Measurements from ENCODE around the gene ZDHHC5. TPM values are rescaled to one million over a fixed set of nuclear protein-coding genes. Genes with fewer than 3 reads are reported as not detected.

Gene ZDHHC5
- total and polyA plus RNA-seq, 2 of the 4 experiments (the other 2 are of a cell fraction), result 19.4 to 45.7 TPM

DNA sequence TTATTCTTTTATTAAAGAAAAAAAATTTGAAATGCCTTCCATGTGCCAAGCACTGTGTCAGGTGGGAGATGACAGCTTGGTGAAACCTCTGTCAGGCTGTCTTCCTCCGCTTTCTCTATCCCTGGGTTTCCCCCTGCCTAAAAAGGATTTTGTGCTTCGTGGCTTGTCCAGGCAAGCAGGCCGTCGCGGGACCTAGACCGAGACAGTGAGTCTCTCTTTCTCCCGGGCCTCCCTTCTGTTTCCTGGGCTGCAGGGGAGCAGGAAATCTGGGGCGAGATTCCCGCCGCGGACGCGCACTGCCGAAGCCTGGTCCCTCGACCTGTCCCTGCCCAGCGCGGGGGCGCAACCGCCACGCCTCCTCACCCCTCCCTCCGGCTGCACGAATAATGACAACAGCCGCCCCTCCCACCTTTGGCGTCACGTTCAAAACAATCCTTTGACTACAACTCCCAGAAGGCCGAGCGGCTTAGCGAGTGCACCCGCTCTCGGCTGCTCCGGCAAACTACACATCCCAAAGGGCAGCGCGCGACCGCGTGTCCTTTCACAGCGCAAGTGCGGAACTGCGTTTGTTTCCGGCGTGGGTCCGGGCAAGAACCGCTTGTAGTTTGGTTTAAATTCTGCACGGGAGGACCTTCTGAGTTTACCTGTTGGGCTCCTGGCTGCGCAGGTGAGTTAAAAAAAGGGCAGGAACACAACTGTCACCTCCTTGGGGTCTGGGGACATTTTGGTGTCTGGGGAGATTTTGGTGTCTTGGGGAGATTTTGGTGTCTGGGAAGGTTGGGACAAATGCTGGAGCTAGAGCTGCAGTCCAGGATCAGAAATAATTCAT lies 10.5 kb upstream of the ZDHHC5 start, which contains the start of gene CLP1:
TSS of gene CLP1 (plus strand) at position 569 of the 829 bp plus-strand sequence. CDS start 1,715 bp downstream, outside the sequence.
- no peaks in the 10 kb centered on the region for H3K27me3 ChIP-seq (ENCODE audit: control insufficient read depth, insufficient read depth, low read length)
- peak within 1 kb of the TSS; percentile 77 for H3K14ac ChIP-seq (replicated peaks; ENCODE audit: low read depth, low read length)
- H4K20me1 ChIP-seq (ENCODE audit: insufficient read depth, low read length), result no peaks in the 10 kb centered on the region; the same call in 1 of the 2 replicates
- H3K4me1 ChIP-seq (ENCODE audit: control insufficient read depth, insufficient read depth, low read length), result no peaks in the 10 kb centered on the region
- in situ Hi-C loops (cut with MboI; ENCODE audit: low sequenced_read_pairs), result no loop called here
- H4K5ac ChIP-seq (ENCODE audit: low read depth, low read length), result peak within 1 kb of the TSS; percentile 70
- CTCF ChIA-PET, result no interaction called here
- peak within 1 kb of the TSS; percentile 91 for H3K4me2 ChIP-seq (ENCODE audit: low read depth, low read length)
- H2BK20ac ChIP-seq (ENCODE audit: low read depth, low read length), result no peak within 1 kb of the TSS
- H2AK5ac ChIP-seq (ENCODE audit: low read depth, low read length), result peak within 1 kb of the TSS; percentile 59
- peak within 1 kb of the TSS; percentile 84 for H3K9ac ChIP-seq (ENCODE audit: low read depth, low read length)
- intact Hi-C loops (cut with micrococcal nuclease), result no loop called here
- POLR2A ChIA-PET (ENCODE audit: unreplicated experiment), result no interaction called here
- peak within 1 kb of the TSS; percentile 73 for H3K4me3 ChIP-seq (ENCODE audit: insufficient read depth, low read depth, low read length)
- dilution Hi-C loops (cut with HindIII; ENCODE audit: low sequenced_read_pairs, unreplicated experiment), result no loop called here
- ATAC-seq (ENCODE audit: low read depth) (peak; percentile 98), DNase-seq (peak; percentile 99)
- H2AFZ ChIP-seq (replicated peaks; ENCODE audit: low read length, poor library complexity), result peak within 1 kb of the TSS; percentile 95
- H2BK120ac ChIP-seq (ENCODE audit: low read depth, low read length), result peak within 1 kb of the TSS; percentile 18; the same call in 1 of the 2 replicates
- H3K36me3 ChIP-seq (ENCODE audit: control insufficient read depth, insufficient read depth, low read length), result peaks cover 15% of the 10 kb centered on the region
- peak within 1 kb of the TSS; percentile 82 for H3K56ac ChIP-seq (ENCODE audit: extremely low read depth, insufficient read depth, low read length)
- no peak within 1 kb of the TSS for H2BK15ac ChIP-seq (ENCODE audit: low read depth, low read length)
- peaks cover 11 to 21% of the 10 kb centered on the region in 2 experiments for H3K79me1 ChIP-seq (ENCODE audit: low read depth in 1 of 2, low read length in 2 of 2)
- H2BK5ac ChIP-seq (ENCODE audit: low read depth, low read length, poor library complexity, severe bottlenecking), result peak within 1 kb of the TSS; percentile 83
- peak within 1 kb of the TSS; percentile 47 for H2AK9ac ChIP-seq (replicated peaks; ENCODE audit: low read depth, low read length, poor library complexity)
- no TSS peak for BruUV-seq (replicated peaks)
- H3K23ac ChIP-seq (ENCODE audit: low read depth, low read length), result peak within 1 kb of the TSS; percentile 68
- no peaks in the 10 kb centered on the region for H3K9me1 ChIP-seq (ENCODE audit: insufficient read depth, low read length)
- TF ChIP-seq MXI1 (IDR thresholded peaks at IDR 0.05; ENCODE audit: borderline replicate concordance, low read depth, low read length) (peak; percentile 97), BHLHE40 (IDR thresholded peaks at IDR 0.05; ENCODE audit: low read depth, low read length) (peak; percentile 62), RAD21 (IDR thresholded peaks at IDR 0.05; ENCODE audit: low read length) (no peak), CEBPB (IDR thresholded peaks at IDR 0.05; ENCODE audit: low read depth, low read length) (no peak), USF2 (IDR thresholded peaks at IDR 0.05; ENCODE audit: low read depth, low read length) (peak; percentile 82), MAZ (IDR thresholded peaks at IDR 0.05; ENCODE audit: borderline replicate concordance, low read depth, low read length) (peak; percentile 93; the same call in 1 of the 2 replicates), RFX5 (IDR thresholded peaks at IDR 0.05; ENCODE audit: low read depth, low read length) (no peak), POLR2A (IDR thresholded peaks at IDR 0.05; ENCODE audit: low read depth, low read length) (peak; percentile 96)
- 0% methylated on average over 17 of the region's 45 CpGs; no CpG with 5 or more reads in 1 of the 2 experiments for WGBS, 2 experiments (ENCODE audit: extremely low coverage in 2 of 2, insufficient read length in 1 of 2)
- peak within 1 kb of the TSS; percentile 77 for H3K4ac ChIP-seq (ENCODE audit: low read depth, low read length)
- no peaks in the 10 kb centered on the region for H3K9me3 ChIP-seq (ENCODE audit: control insufficient read depth, insufficient read depth, low read length)
- peak within 1 kb of the TSS; percentile 79 to 97 for H4K8ac ChIP-seq (ENCODE audit: low read depth in 2 of 2, low read length in 2 of 2)
- peak within 1 kb of the TSS; percentile 46 for H3K18ac ChIP-seq (ENCODE audit: low read depth, low read length)
- peak within 1 kb of the TSS; percentile 80 for H3K27ac ChIP-seq (ENCODE audit: insufficient read depth, low read length)
- peak within 1 kb of the TSS; percentile 72 for H4K91ac ChIP-seq (ENCODE audit: insufficient read depth, low read depth, low read length)
